Measurements from ENCODE around the gene OR51B2.

OR51B2 gene

GRCh38 chr11:5288108-5288905, 35.8 kb downstream of the OR51B2 start:
- ATAC-seq = no peak
- TF ChIP-seq, protein P1, sequence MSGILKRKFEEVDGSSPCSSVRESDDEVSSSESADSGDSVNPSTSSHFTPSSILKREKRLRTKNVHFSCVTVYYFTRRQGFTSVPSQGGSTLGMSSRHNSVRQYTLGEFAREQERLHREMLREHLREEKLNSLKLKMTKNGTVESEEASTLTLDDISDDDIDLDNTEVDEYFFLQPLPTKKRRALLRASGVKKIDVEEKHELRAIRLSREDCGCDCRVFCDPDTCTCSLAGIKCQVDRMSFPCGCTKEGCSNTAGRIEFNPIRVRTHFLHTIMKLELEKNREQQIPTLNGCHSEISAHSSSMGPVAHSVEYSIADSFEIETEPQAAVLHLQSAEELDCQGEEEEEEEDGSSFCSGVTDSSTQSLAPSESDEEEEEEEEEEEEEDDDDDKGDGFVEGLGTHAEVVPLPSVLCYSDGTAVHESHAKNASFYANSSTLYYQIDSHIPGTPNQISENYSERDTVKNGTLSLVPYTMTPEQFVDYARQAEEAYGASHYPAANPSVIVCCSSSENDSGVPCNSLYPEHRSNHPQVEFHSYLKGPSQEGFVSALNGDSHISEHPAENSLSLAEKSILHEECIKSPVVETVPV (CRISPR knock-in tag; IDR thresholded peaks at IDR 0.05) = no peak
- TF ChIP-seq SNAI2 (CRISPR knock-in tag; IDR thresholded peaks at IDR 0.05) (no peak), TCF4 (CRISPR knock-in tag; IDR thresholded peaks at IDR 0.05; ENCODE audit: borderline replicate concordance) (no peak), RARB (CRISPR knock-in tag; IDR thresholded peaks at IDR 0.05) (no peak), ARNTL (CRISPR knock-in tag; IDR thresholded peaks at IDR 0.05; ENCODE audit: borderline replicate concordance, low read depth) (no peak), TOX (CRISPR knock-in tag; IDR thresholded peaks at IDR 0.05; ENCODE audit: borderline replicate concordance) (no peak), ZFP30 (CRISPR knock-in tag; IDR thresholded peaks at IDR 0.05) (no peak), ZNF8 (CRISPR knock-in tag; IDR thresholded peaks at IDR 0.05) (no peak), OSR1 (CRISPR knock-in tag; IDR thresholded peaks at IDR 0.05) (no peak), ZFP3 (CRISPR knock-in tag; IDR thresholded peaks at IDR 0.05) (no peak)
- TF ChIP-seq, protein P2, sequence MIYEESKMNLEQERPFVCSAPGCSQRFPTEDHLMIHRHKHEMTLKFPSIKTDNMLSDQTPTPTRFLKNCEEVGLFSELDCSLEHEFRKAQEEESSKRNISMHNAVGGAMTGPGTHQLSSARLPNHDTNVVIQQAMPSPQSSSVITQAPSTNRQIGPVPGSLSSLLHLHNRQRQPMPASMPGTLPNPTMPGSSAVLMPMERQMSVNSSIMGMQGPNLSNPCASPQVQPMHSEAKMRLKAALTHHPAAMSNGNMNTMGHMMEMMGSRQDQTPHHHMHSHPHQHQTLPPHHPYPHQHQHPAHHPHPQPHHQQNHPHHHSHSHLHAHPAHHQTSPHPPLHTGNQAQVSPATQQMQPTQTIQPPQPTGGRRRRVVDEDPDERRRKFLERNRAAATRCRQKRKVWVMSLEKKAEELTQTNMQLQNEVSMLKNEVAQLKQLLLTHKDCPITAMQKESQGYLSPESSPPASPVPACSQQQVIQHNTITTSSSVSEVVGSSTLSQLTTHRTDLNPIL (CRISPR knock-in tag; IDR thresholded peaks at IDR 0.05; ENCODE audit: low read depth) = no peak
- TF ChIP-seq, protein P3, sequence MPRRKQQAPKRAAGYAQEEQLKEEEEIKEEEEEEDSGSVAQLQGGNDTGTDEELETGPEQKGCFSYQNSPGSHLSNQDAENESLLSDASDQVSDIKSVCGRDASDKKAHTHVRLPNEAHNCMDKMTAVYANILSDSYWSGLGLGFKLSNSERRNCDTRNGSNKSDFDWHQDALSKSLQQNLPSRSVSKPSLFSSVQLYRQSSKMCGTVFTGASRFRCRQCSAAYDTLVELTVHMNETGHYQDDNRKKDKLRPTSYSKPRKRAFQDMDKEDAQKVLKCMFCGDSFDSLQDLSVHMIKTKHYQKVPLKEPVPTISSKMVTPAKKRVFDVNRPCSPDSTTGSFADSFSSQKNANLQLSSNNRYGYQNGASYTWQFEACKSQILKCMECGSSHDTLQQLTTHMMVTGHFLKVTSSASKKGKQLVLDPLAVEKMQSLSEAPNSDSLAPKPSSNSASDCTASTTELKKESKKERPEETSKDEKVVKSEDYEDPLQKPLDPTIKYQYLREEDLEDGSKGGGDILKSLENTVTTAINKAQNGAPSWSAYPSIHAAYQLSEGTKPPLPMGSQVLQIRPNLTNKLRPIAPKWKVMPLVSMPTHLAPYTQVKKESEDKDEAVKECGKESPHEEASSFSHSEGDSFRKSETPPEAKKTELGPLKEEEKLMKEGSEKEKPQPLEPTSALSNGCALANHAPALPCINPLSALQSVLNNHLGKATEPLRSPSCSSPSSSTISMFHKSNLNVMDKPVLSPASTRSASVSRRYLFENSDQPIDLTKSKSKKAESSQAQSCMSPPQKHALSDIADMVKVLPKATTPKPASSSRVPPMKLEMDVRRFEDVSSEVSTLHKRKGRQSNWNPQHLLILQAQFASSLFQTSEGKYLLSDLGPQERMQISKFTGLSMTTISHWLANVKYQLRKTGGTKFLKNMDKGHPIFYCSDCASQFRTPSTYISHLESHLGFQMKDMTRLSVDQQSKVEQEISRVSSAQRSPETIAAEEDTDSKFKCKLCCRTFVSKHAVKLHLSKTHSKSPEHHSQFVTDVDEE (CRISPR knock-in tag; IDR thresholded peaks at IDR 0.05) = no peak

DNA sequence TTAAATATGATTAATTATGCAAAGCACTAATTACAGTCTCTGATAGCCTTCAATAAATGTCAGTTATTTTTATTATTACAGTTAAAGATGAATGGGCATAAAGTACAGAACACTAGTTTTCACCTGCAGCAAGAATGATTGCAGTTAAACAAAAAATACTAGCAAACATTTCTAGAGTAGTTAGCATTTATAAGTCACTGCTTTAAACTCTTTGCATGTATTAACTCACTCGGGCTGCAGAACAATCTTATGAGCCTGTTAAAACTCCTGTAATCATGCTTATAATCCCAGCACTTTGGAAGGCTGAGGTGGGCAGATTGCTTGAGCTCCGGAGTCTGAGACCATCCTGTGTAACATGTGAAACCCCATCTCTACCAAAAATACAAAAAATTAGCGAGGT, 37.2 kb downstream of the OR51B2 start:
- no peak for TF ChIP-seq ZNF70 (CRISPR knock-in tag; IDR thresholded peaks at IDR 0.05)
- no peak for ATAC-seq

- no peak for ATAC-seq
- TF ChIP-seq OSR1 (CRISPR knock-in tag; IDR thresholded peaks at IDR 0.05) (no peak), RARB (CRISPR knock-in tag; IDR thresholded peaks at IDR 0.05) (no peak), ZNF565 (CRISPR knock-in tag; conservative IDR thresholded peaks at IDR 0.05; ENCODE audit: low read depth) (no peak), PPARA (CRISPR knock-in tag; IDR thresholded peaks at IDR 0.05; ENCODE audit: borderline replicate concordance) (no peak), GLIS3 (CRISPR knock-in tag; IDR thresholded peaks at IDR 0.05) (no peak), BACH2 (CRISPR knock-in tag; IDR thresholded peaks at IDR 0.05; ENCODE audit: borderline replicate concordance) (no peak), CSDC2 (CRISPR knock-in tag; IDR thresholded peaks at IDR 0.05) (no peak), PATZ1 (CRISPR knock-in tag; IDR thresholded peaks at IDR 0.05; ENCODE audit: borderline replicate concordance) (no peak), SNAI2 (CRISPR knock-in tag; IDR thresholded peaks at IDR 0.05) (no peak), ZFP3 (CRISPR knock-in tag; IDR thresholded peaks at IDR 0.05) (no peak), ZC3H10 (CRISPR knock-in tag; IDR thresholded peaks at IDR 0.05) (no peak), ISL1 (CRISPR knock-in tag; IDR thresholded peaks at IDR 0.05) (no peak), ZNF8 (CRISPR knock-in tag; IDR thresholded peaks at IDR 0.05) (no peak), TCF4 (CRISPR knock-in tag; IDR thresholded peaks at IDR 0.05; ENCODE audit: borderline replicate concordance) (no peak), ESRRG (CRISPR knock-in tag; IDR thresholded peaks at IDR 0.05) (no peak), ARNTL (CRISPR knock-in tag; IDR thresholded peaks at IDR 0.05; ENCODE audit: borderline replicate concordance, low read depth) (no peak), TOX (CRISPR knock-in tag; IDR thresholded peaks at IDR 0.05; ENCODE audit: borderline replicate concordance) (no peak)
- TF ChIP-seq, protein P3 (CRISPR knock-in tag; IDR thresholded peaks at IDR 0.05) = no peak
- TF ChIP-seq, protein P2 (CRISPR knock-in tag; IDR thresholded peaks at IDR 0.05; ENCODE audit: low read depth) = no peak
These were observed 37.7 kb downstream of the OR51B2 start for GRCh38 chr11:5286351-5286750.

All from SK-N-SH treated with all-trans-retinoic acid at 6 μM for 48 hours (cell line).